GM23338 (cell line): ENCODE results near the gene HPRT1. TPM values are rescaled to one million over a fixed set of nuclear protein-coding genes. Genes with fewer than 3 reads are reported as not detected.

Experiments
- ATAC-seq: fragments of 200-7000 bp; cut with Tn5 transposase; 3 replicates; pipeline ENCODE4 v1.9.1; 2020
- DNase-seq: peaks from one replicate; pipeline ENCODE4 v3.0.0-alpha.2; 2015; ENCODE audit warnings: low spot score
- H2AFZ ChIP-seq: fragments of 200-600 bp; sonication (generic); 2 replicates; pipeline ENCODE4 v1.8.0; 2016; ENCODE audit warnings: antibody characterized with exemption, mild to moderate bottlenecking, moderate library complexity
- H3F3A ChIP-seq: fragments of 200-600 bp; sonication (generic); replicated peaks from 2 replicates; pipeline ENCODE4 v1.8.0; 2017; ENCODE audit warnings: antibody characterized with exemption, mixed run types, low read depth
- H3K27ac ChIP-seq: fragments of 200-600 bp; sonication (generic); 2 replicates; pipeline ENCODE4 v1.6.1; 2016; ENCODE audit warnings: low read depth
- H3K27me3 ChIP-seq: fragments of 200-600 bp; sonication (generic); 2 replicates; pipeline ENCODE4 v1.8.0; 2016; ENCODE audit warnings: mild to moderate bottlenecking, mixed run types, moderate library complexity; ENCODE audit not compliant: insufficient read depth
- H3K36me3 ChIP-seq: fragments of 200-600 bp; sonication (generic); 2 replicates; pipeline ENCODE4 v1.8.0; 2016; ENCODE audit warnings: mild to moderate bottlenecking; ENCODE audit not compliant: insufficient read depth
- H3K4me1 ChIP-seq: fragments of 200-600 bp; sonication (generic); 2 replicates; pipeline ENCODE4 v1.8.0; 2016; ENCODE audit warnings: mild to moderate bottlenecking, moderate library complexity; ENCODE audit not compliant: insufficient read depth
- H3K4me2 ChIP-seq: fragments of 200-600 bp; sonication (generic); 2 replicates; pipeline ENCODE4 v1.7.1; 2017; ENCODE audit warnings: mixed run types
- H3K4me3 ChIP-seq: fragments of 200-600 bp; sonication (generic); 2 replicates; pipeline ENCODE4 v1.6.1; 2016; ENCODE audit warnings: mixed run types
- H3K79me2 ChIP-seq: fragments of 200-600 bp; sonication (generic); replicated peaks from 2 replicates; pipeline ENCODE4 v1.8.0; 2017; ENCODE audit warnings: mild to moderate bottlenecking; ENCODE audit not compliant: insufficient read depth
- H3K9me2 ChIP-seq: fragments of 200-600 bp; sonication (generic); 2 replicates; pipeline ENCODE4 v1.8.0; 2017; ENCODE audit not compliant: insufficient read depth
- H4K20me1 ChIP-seq: fragments of 200-600 bp; sonication (generic); replicated peaks from 2 replicates; pipeline ENCODE4 v1.8.0; 2017; ENCODE audit warnings: mild to moderate bottlenecking; ENCODE audit not compliant: insufficient read depth
- H3K27ac Mint-ChIP-seq: 2 replicates; pipeline ENCODE4 v1.8.0; 2020; ENCODE audit warnings: inconsistent platforms, mild to moderate bottlenecking, moderate library complexity, mixed read lengths
- H3K27me3 Mint-ChIP-seq: 3 replicates; pipeline ENCODE4 v1.8.0; 2022; ENCODE audit warnings: low read depth, mild to moderate bottlenecking, moderate library complexity, mixed read lengths, inconsistent platforms; ENCODE audit not compliant: insufficient read depth, poor library complexity
- H3K36me3 Mint-ChIP-seq: 3 replicates; pipeline ENCODE4 v1.8.0; 2021; ENCODE audit warnings: low read depth, mild to moderate bottlenecking, inconsistent platforms, moderate library complexity, mixed read lengths
- H3K4me1 Mint-ChIP-seq: 3 replicates; pipeline ENCODE4 v1.8.0; 2020; ENCODE audit warnings: mild to moderate bottlenecking, inconsistent platforms, mixed read lengths
- H3K4me3 Mint-ChIP-seq: 3 replicates; pipeline ENCODE4 v1.8.0; 2021; ENCODE audit warnings: moderate library complexity, mild to moderate bottlenecking, inconsistent platforms, mixed read lengths
- H3K9me3 Mint-ChIP-seq: 3 replicates; pipeline ENCODE4 v1.8.0; 2020; ENCODE audit warnings: moderate library complexity, mild to moderate bottlenecking, inconsistent platforms, mixed read lengths
- CREB1 ChIP-seq: fragments of 250-450 bp; sonication (Bioruptor Pico); IDR thresholded peaks from 2 replicates; pipeline ENCODE4 v1.5.0; 2020; ENCODE audit warnings: low read depth, mild to moderate bottlenecking, moderate library complexity
- CTCF ChIP-seq, 2 experiments: fragments of 200-600 bp in 1 of 2; sonication (generic) in 1 of 2; conservative IDR thresholded peaks; 2 replicates each; pipeline versions ENCODE4 v1.5.1 to v1.6.1; 2016 to 2017; ENCODE audit warnings: antibody characterized with exemption in 2 of 2, low read depth in 2 of 2, mild to moderate bottlenecking in 2 of 2, moderate library complexity in 1 of 2
- ETS1 ChIP-seq: IDR thresholded peaks from 2 replicates; pipeline ENCODE4 v1.6.1; 2016; ENCODE audit warnings: antibody characterized with exemption
- EZH2 ChIP-seq: fragments of 200-600 bp; sonication (generic); IDR thresholded peaks from one replicate; pipeline ENCODE4 v1.8.0; 2017; ENCODE audit warnings: antibody characterized with exemption, mild to moderate bottlenecking, low read depth; ENCODE audit not compliant: unreplicated experiment
- POLR2AphosphoS5 ChIP-seq: IDR thresholded peaks from 2 replicates; pipeline ENCODE4 v1.6.1; 2016; ENCODE audit warnings: antibody characterized with exemption, low read depth
- REST ChIP-seq: IDR thresholded peaks from one replicate; pipeline ENCODE4 v1.6.1; 2018; ENCODE audit warnings: antibody characterized with exemption; ENCODE audit not compliant: unreplicated experiment
- STAT1 ChIP-seq: IDR thresholded peaks from one replicate; pipeline ENCODE4 v1.6.1; 2016; ENCODE audit warnings: antibody characterized with exemption; ENCODE audit not compliant: unreplicated experiment
- ZNF331 ChIP-seq: fragments of 250-450 bp; sonication (Bioruptor Pico); IDR thresholded peaks from 2 replicates; pipeline ENCODE4 v1.5.0; 2020; ENCODE audit warnings: low read depth, mild to moderate bottlenecking, moderate library complexity
- long read RNA-seq: library from polyadenylated mRNA; unstranded; transcript quantifications from one replicate; pipeline ENCODE4 v2.0.0, GENCODE V29; 2020; ENCODE audit not compliant: unreplicated experiment
- polyA plus RNA-seq: library from polyadenylated mRNA; unstranded; fragments of >200 nt; fragmentation: Nextera tagmentation; extraction: Ambion mirVana; gene quantifications from 2 replicates; pipeline ENCODE4 v1.2.1, GENCODE V29; 2016
- total RNA-seq: library from RNA; depleted of rRNA; stranded (reverse); fragments of >200 nt; shearing (Covaris generic); gene quantifications from 2 replicates; pipeline ENCODE4 v1.2.3, GENCODE V29; 2014; rRNA removed

Gene HPRT1
- total RNA-seq (27.0 and 53.1 TPM in 2 replicates), polyA plus RNA-seq (76.8 and 79.4 TPM in 2 replicates)
- long read RNA-seq, transcript HPRT1-201 (9 exons, 1,407 nt): major isoform, 8 of 9 reads
- long read RNA-seq, partial matches to known transcripts: 1 of 9 reads
- long read RNA-seq, other reads (novel, unspliced or antisense): 0 of 9 reads

GRCh38 chrX:134460005-134460861 lies at the start of gene HPRT1:
TSS of gene HPRT1 (plus strand) at chrX:134460165. CDS start at chrX:134460312, 147 bp downstream.
- H3K27ac ChIP-seq: peak within 1 kb of the TSS; percentile 88
- peak within 1 kb of the TSS; percentile 79 for H3K4me2 ChIP-seq
- no peaks in the 10 kb centered on the region for H3F3A ChIP-seq
- DNase-seq (peak; percentile 75), ATAC-seq (peak; percentile 92)
- H3K4me1 Mint-ChIP-seq: no peaks in the 10 kb centered on the region
- no peaks in the 10 kb centered on the region for H3K27me3 ChIP-seq
- peaks cover 4% of the 10 kb centered on the region for H4K20me1 ChIP-seq
- H3K79me2 ChIP-seq: peaks cover 46% of the 10 kb centered on the region
- no peaks in the 10 kb centered on the region; the same call in 1 of the 2 replicates for H3K4me1 ChIP-seq
- H3K36me3 ChIP-seq: no peaks in the 10 kb centered on the region
- H3K27ac Mint-ChIP-seq: peak within 1 kb of the TSS; percentile 87
- peaks cover 5% of the 10 kb centered on the region; the same call in 1 of the 3 replicates for H3K36me3 Mint-ChIP-seq
- H3K9me2 ChIP-seq: no peaks in the 10 kb centered on the region
- H3K4me3 ChIP-seq: peak within 1 kb of the TSS; percentile 70
- H2AFZ ChIP-seq: peak within 1 kb of the TSS; percentile 91; the same call in 1 of the 2 replicates
- H3K4me3 Mint-ChIP-seq: peak within 1 kb of the TSS; percentile 86
- TF ChIP-seq POLR2AphosphoS5 (peak; percentile 66), ETS1 (no peak), ZNF331 (CRISPR knock-in tag) (no peak), STAT1 (no peak), REST (no peak)
- no peaks in the 10 kb centered on the region for H3K27me3 Mint-ChIP-seq
- no peaks in the 10 kb centered on the region for H3K9me3 Mint-ChIP-seq

GRCh38 chrX:134416087-134416486 lies 43.9 kb upstream of the HPRT1 start:
- ATAC-seq: no peak
- DNase-seq: no peak
- peaks cover 29% of the 10 kb centered on the region; the same call in 1 of the 2 replicates for H3K36me3 ChIP-seq
- H3K79me2 ChIP-seq: no peaks in the 10 kb centered on the region
- H3K4me1 Mint-ChIP-seq: no peaks in the 10 kb centered on the region
- peaks cover 24% of the 10 kb centered on the region for H3K36me3 Mint-ChIP-seq
- H3K27ac Mint-ChIP-seq: no peak overlapping the region
- no peaks in the 10 kb centered on the region for H3K9me2 ChIP-seq
- H4K20me1 ChIP-seq: no peaks in the 10 kb centered on the region
- H3K27me3 ChIP-seq: no peaks in the 10 kb centered on the region
- no peak overlapping the region for H3K27ac ChIP-seq
- H3K4me1 ChIP-seq: no peaks in the 10 kb centered on the region
- H3K27me3 Mint-ChIP-seq: no peaks in the 10 kb centered on the region
- no peak overlapping the region for H3K4me3 Mint-ChIP-seq
- H3K4me2 ChIP-seq: no peak overlapping the region
- H2AFZ ChIP-seq: no peak overlapping the region
- no peaks in the 10 kb centered on the region for H3K9me3 Mint-ChIP-seq
- no peak overlapping the region for H3K4me3 ChIP-seq
- no peaks in the 10 kb centered on the region for H3F3A ChIP-seq
- TF ChIP-seq CREB1 (CRISPR knock-in tag): no peak
- TF ChIP-seq EZH2: no peak
- TF ChIP-seq POLR2AphosphoS5: no peak
- no peak for TF ChIP-seq ZNF331 (CRISPR knock-in tag)
- TF ChIP-seq CTCF (conservative IDR thresholded peaks at IDR 0.05; ENCODE audit: low read depth in 2 of 2): no peak
- no peak for TF ChIP-seq REST
- no peak for TF ChIP-seq ETS1
